HK-2 (cell line): Measurements from ENCODE around the gene CABLES1.

Experiments used
- DNase-seq: peaks from one replicate; pipeline ENCODE4 v3.0.0-alpha.2; 2018; ENCODE audit not compliant: unreplicated experiment

Gene CABLES1

GRCh38 chr18:23169673-23170044 lies 34.4 kb downstream of the CABLES1 start:
- DNase-seq: no peak

- no peak for DNase-seq
These were observed 34.9 kb downstream of the CABLES1 start for GRCh38 chr18:23170137-23170536.

GRCh38 chr18:23171581-23172156 lies 36.4 kb downstream of the CABLES1 start:
- no peak for DNase-seq

GRCh38 chr18:23172591-23173380 lies 37.5 kb downstream of the CABLES1 start:
- no peak for DNase-seq

- DNase-seq: no peak
These were observed 38.6 kb downstream of the CABLES1 start for GRCh38 chr18:23173912-23174311.

- no peak for DNase-seq
These were observed 41.6 kb downstream of the CABLES1 start for GRCh38 chr18:23176701-23177432.

GRCh38 chr18:23177433-23178072 lies 42.3 kb downstream of the CABLES1 start:
- DNase-seq: no peak

GRCh38 chr18:23178201-23178600 lies 42.9 kb downstream of the CABLES1 start:
- no peak for DNase-seq

GRCh38 chr18:23178661-23179081 lies 43.4 kb downstream of the CABLES1 start:
- no peak for DNase-seq

GRCh38 chr18:23179416-23179815 lies 44.1 kb downstream of the CABLES1 start:
- DNase-seq: no peak

- no peak for DNase-seq
These were observed 46.3 kb downstream of the CABLES1 start for GRCh38 chr18:23181547-23181946.

GRCh38 chr18:23182606-23183005 lies 47.3 kb downstream of the CABLES1 start:
- no peak for DNase-seq

GRCh38 chr18:23183411-23184150 lies 48.3 kb downstream of the CABLES1 start:
- DNase-seq: no peak

GRCh38 chr18:23186781-23187180 lies 51.5 kb downstream of the CABLES1 start:
- DNase-seq: no peak

- DNase-seq: no peak
These were observed 52.9 kb downstream of the CABLES1 start for GRCh38 chr18:23188068-23188760.

- no peak for DNase-seq
These were observed 53.8 kb downstream of the CABLES1 start for GRCh38 chr18:23189099-23189498.

- DNase-seq: no peak
These were observed 54.7 kb downstream of the CABLES1 start for GRCh38 chr18:23189768-23190661.

GRCh38 chr18:23191232-23191631 lies 55.9 kb downstream of the CABLES1 start:
- DNase-seq: no peak

- no peak for DNase-seq
These were observed 58.5 kb downstream of the CABLES1 start for GRCh38 chr18:23193742-23194141.
